SK-N-MC (cell line): Measurements from ENCODE around the gene THRA.

Source experiments
- DNase-seq: peaks from one replicate; pipeline ENCODE4 v3.0.0-alpha.2; 2011; ENCODE audit warnings: low read depth, low spot score
- H3K27ac ChIP-seq: fragments of 200-600 bp; sonication (generic); 2 replicates; pipeline ENCODE4 v1.5.1; 2016; ENCODE audit warnings: mixed run types
- H3K36me3 ChIP-seq: fragments of 200-600 bp; sonication (generic); 2 replicates; pipeline ENCODE4 v1.6.1; 2017; ENCODE audit warnings: antibody characterized with exemption, low read length, mixed read lengths; ENCODE audit not compliant: insufficient read depth
- H3K4me3 ChIP-seq: fragments of 200-600 bp; sonication (generic); 2 replicates; pipeline ENCODE4 v1.5.1; 2016
- H3K9ac ChIP-seq: fragments of 200-600 bp; sonication (generic); 2 replicates; pipeline ENCODE4 v1.8.0; 2017; ENCODE audit warnings: mixed run types, mixed read lengths; ENCODE audit not compliant: insufficient read length
- H3K9me3 ChIP-seq: fragments of 200-600 bp; sonication (generic); 2 replicates; pipeline ENCODE4 v1.6.1; 2017; ENCODE audit warnings: low read depth, mild to moderate bottlenecking, antibody characterized with exemption, low read length, moderate library complexity, mixed read lengths
- EZH2 ChIP-seq: fragments of 200-600 bp; sonication (generic); IDR thresholded peaks from one replicate; pipeline ENCODE4 v1.6.1; 2017; ENCODE audit warnings: antibody characterized with exemption
- FOXP2 ChIP-seq: optimal IDR thresholded peaks from 2 replicates; pipeline ENCODE3; 2011; ENCODE audit warnings: mild to moderate bottlenecking, moderate library complexity; ENCODE audit not compliant: insufficient read depth; ENCODE audit errors: extremely low read length, control extremely low read depth
- POLR2AphosphoS5 ChIP-seq: IDR thresholded peaks from 2 replicates; pipeline ENCODE4 v1.6.1; 2012; ENCODE audit warnings: mild to moderate bottlenecking, low read depth, low read length, borderline replicate concordance

Gene THRA

GRCh38 chr17:40097931-40098845 lies 35.4 kb downstream of the THRA start:
- H3K27ac ChIP-seq: peak overlapping the region; percentile 80; the same call in 1 of the 2 replicates

DNA sequence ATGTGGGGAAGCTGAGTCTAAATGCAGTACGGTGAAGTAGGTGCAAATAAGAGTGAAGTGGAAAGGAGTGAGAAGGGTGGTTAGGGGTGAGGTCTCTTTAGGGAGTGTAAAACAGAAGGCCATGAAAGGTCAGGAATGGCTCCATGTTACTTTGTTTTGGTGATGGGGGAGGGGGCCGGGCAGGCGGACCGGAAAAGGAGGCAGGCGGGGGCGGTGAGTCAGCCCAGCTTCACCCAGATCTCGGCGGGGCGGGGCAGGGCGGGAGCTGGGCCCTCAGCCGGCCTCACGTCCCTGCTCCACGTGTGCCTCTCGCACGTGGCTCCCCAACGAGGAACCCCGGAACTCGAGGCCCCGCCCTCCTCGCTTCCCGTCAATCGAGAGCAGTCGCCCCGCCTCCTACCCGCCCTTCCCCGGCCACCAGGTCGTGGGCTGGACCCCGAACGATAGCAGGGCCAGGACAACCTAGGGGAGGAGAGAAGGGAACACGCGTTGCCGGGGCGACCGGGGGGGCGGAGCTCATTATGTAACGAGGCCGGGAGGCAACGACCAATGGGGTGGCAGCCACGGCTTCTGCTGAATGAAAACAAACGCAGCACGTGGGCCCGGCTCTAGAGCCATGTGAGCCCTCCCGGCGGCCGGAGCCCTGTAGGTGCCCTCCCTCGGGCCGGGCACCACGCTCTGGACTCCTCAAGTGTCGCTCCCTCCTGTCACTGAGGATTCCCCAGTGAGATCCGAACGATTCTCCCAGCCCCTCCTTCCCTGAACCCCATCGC lies 36.3 kb downstream of the THRA start:
- H3K9me3 ChIP-seq: no peaks in the 10 kb centered on the region
- TF ChIP-seq POLR2AphosphoS5 (no peak; the same call in 1 of the 2 replicates), EZH2 (no peak), FOXP2 (no peak)
- no peak overlapping the region for H3K9ac ChIP-seq
- H3K27ac ChIP-seq: peak overlapping the region; percentile 80; the same call in 1 of the 2 replicates
- no peak for DNase-seq
- H3K36me3 ChIP-seq: peaks cover 3% of the 10 kb centered on the region; the same call in 1 of the 2 replicates
- H3K4me3 ChIP-seq: peak overlapping the region; percentile 77

More at GRCh38 chr17:40097931-40098845, 35.4 kb downstream of the THRA start:
- DNase-seq: no peak
- TF ChIP-seq FOXP2: no peak
- Histone ChIP-seq H3K36me3 (peaks cover 10% of the 10 kb centered on the region; the same call in 1 of the 2 replicates), H3K9me3 (no peaks in the 10 kb centered on the region), H3K9ac (no peak overlapping the region), H3K4me3 (peak overlapping the region; percentile 77)

- Histone ChIP-seq H3K9me3 (no peaks in the 10 kb centered on the region), H3K36me3 (no peaks in the 10 kb centered on the region; the same call in 1 of the 2 replicates), H3K27ac (no peak overlapping the region), H3K4me3 (peak overlapping the region; percentile 77), H3K9ac (peak overlapping the region; percentile 68)
- DNase-seq: no peak
- TF ChIP-seq EZH2 (no peak), FOXP2 (no peak), POLR2AphosphoS5 (no peak)
Measured at GRCh38 chr17:40099619-40100418, 37.1 kb downstream of the THRA start.

GRCh38 chr17:40100419-40100668 lies 37.6 kb downstream of the THRA start, which contains the start of gene NR1D1:
Gene NR1D1, minus strand, starts transcription at chr17:40100589. Its CDS starts 495 bp downstream, at chr17:40100094.
- Histone ChIP-seq H3K9me3 (no peaks in the 10 kb centered on the region), H3K4me3 (peak within 1 kb of the TSS; percentile 77), H3K27ac (no peak within 1 kb of the TSS), H3K9ac (peak within 1 kb of the TSS; percentile 68), H3K36me3 (no peaks in the 10 kb centered on the region; the same call in 1 of the 2 replicates)
- DNase-seq: no peak
- TF ChIP-seq EZH2 (no peak), FOXP2 (no peak), POLR2AphosphoS5 (no peak; the same call in 1 of the 2 replicates)

DNA sequence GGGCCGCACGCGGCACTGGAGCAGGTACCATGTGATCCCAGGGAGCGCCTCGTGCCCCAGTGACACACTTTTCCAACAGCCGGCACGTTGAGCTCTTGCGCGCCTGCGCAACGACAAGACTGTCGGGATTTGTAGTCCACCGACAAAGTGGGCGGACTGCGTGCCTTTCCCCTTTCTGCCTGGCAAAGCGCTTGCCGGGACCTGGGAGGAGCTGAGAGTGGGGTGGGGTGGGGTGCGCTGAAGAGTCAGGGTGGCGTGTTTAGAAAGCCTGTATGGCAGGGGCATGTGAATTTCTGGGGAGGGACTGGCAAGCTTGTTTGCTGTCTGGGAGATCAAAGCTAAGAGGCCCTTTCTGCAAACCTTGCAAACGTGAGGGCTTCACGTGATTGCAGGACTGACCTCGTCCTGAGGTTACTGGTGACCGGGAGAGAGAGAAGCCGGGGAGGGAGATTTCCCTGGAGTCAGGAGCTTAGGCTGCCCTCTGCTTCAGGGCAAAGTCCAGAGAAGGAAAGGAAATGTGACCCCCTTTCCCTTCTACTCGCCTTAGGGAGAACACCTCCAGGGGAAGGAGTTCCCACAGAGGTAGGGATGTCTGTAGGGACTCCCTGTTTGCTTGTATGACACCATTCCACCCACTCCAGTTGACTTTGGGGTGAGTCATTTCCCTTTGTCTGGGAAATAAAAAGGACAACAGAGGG lies 38.1 kb downstream of the THRA start:
- Histone ChIP-seq H3K27ac (no peak overlapping the region), H3K9me3 (no peaks in the 10 kb centered on the region), H3K4me3 (peak overlapping the region; percentile 77), H3K36me3 (no peaks in the 10 kb centered on the region; the same call in 1 of the 2 replicates), H3K9ac (no peak overlapping the region)
- DNase-seq: peak; percentile 89
- TF ChIP-seq EZH2: no peak
- TF ChIP-seq POLR2AphosphoS5: no peak; the same call in 1 of the 2 replicates
- TF ChIP-seq FOXP2: no peak

- no peak for TF ChIP-seq FOXP2
- no peak for TF ChIP-seq POLR2AphosphoS5
- TF ChIP-seq EZH2: no peak
- Histone ChIP-seq H3K27ac (no peak overlapping the region), H3K9ac (no peak overlapping the region), H3K36me3 (no peaks in the 10 kb centered on the region; the same call in 1 of the 2 replicates), H3K4me3 (peak overlapping the region; percentile 77; the same call in 1 of the 2 replicates), H3K9me3 (no peaks in the 10 kb centered on the region)
- DNase-seq: no peak
Measured at GRCh38 chr17:40101367-40102210, 38.8 kb downstream of the THRA start.
